Coronary artery (tissue), 2 donors: ENCODE measurements around the gene C21orf58.

Experiments used
- DNase-seq: peaks from one replicate; pipeline ENCODE4 v3.0.0-alpha.2; 2017; ENCODE audit warnings: low spot score
- H3K27ac ChIP-seq, 2 donors: fragments of 200-600 bp; sonication (generic); one replicate each; pipeline ENCODE4 v1.5.1; 2016 to 2019
- H3K4me3 ChIP-seq: fragments of 200-600 bp; sonication (generic); 2 replicates; pipeline ENCODE4 v1.5.1; 2016; ENCODE audit warnings: mild to moderate bottlenecking, moderate library complexity
- TF ChIP-seq, protein P1 (sequence below): fragments of 200-600 bp; sonication (generic); IDR thresholded peaks from one replicate; pipeline ENCODE4 v1.5.1; 2019; ENCODE audit warnings: antibody characterized with exemption

Gene C21orf58

DNA sequence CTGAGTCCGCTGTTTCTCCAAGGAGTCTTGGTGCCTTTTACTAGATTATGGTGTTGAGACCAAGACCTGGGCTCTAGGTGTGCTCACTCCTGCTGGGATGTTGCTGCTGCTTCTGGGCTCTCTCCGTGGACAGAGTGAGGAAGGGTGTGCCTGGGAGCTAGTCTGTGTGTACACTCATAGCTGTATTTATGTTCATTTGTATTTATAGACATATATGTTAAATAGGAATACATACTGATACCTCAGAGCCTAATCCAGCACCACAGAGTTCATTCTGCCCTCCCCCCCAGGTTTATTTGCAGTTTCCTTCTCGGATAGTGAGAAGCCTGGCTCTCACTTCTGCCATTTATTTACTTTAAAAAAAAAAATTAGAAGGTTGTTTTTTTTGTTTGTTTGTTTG lies 12.9 kb upstream of the C21orf58 start:
- Histone ChIP-seq H3K27ac (no peak overlapping the region), H3K4me3 (no peak overlapping the region)
- TF ChIP-seq, protein P1, sequence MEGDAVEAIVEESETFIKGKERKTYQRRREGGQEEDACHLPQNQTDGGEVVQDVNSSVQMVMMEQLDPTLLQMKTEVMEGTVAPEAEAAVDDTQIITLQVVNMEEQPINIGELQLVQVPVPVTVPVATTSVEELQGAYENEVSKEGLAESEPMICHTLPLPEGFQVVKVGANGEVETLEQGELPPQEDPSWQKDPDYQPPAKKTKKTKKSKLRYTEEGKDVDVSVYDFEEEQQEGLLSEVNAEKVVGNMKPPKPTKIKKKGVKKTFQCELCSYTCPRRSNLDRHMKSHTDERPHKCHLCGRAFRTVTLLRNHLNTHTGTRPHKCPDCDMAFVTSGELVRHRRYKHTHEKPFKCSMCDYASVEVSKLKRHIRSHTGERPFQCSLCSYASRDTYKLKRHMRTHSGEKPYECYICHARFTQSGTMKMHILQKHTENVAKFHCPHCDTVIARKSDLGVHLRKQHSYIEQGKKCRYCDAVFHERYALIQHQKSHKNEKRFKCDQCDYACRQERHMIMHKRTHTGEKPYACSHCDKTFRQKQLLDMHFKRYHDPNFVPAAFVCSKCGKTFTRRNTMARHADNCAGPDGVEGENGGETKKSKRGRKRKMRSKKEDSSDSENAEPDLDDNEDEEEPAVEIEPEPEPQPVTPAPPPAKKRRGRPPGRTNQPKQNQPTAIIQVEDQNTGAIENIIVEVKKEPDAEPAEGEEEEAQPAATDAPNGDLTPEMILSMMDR, result no peak
- no peak for DNase-seq

DNA sequence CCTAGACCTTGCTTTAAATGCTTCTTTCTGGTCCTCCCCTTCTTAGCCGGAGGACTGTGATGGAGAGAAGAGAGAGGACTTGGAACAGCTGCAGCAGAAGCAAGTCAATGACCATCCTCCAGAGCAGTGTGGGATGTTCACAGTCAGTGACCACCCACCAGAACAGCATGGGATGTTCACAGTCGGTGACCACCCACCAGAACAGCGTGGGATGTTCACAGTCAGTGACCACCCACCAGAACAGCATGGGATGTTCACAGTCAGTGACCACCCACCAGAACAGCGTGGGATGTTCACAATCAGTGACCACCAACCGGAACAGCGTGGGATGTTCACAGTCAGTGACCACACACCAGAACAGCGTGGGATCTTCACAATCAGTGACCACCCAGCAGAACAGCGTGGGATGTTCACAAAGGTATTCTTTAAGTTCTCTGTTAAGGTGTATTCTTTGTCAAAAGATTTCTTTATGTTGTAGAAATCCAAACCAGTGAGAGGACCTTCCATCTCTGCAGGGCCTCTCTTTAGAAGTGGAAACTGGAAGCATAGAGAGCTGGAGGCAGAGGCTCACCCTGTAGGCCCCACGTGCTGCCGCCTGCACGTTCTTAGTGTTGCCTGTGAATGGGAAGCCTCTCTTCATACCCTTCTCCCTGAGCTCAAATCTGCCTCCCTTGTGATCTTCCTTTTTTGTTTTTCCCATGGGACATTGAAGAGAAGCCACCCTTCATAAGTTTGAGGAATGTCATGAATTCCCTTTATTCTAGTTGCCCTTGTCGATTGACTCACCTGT lies 10.9 kb upstream of the C21orf58 start:
- Histone ChIP-seq H3K4me3 (no peak overlapping the region), H3K27ac (no peak overlapping the region)
- DNase-seq, result no peak
- TF ChIP-seq, protein P1, result no peak

DNA sequence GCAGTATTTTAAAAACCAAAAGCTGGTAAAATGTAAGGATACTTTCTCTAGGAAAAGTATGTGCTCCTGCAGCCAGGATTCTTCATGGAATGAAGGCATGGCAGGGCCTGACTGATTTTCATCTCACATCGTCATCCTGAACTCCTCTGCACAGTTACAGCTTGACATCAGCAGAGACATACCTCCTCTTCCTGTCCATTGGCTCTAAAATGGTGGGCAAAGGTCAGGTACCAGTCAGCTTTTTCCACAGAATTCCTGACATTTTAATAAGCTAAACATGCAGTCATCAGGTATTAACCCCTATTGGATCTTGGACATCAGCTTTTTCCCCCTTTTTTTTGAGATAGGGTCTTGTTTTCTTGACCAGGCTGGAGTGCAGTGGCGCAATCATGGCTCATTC lies 6.1 kb upstream of the C21orf58 start:
- TF ChIP-seq, protein P1, result no peak
- Histone ChIP-seq H3K27ac (no peak overlapping the region), H3K4me3 (no peak overlapping the region)
- DNase-seq, result no peak

DNA sequence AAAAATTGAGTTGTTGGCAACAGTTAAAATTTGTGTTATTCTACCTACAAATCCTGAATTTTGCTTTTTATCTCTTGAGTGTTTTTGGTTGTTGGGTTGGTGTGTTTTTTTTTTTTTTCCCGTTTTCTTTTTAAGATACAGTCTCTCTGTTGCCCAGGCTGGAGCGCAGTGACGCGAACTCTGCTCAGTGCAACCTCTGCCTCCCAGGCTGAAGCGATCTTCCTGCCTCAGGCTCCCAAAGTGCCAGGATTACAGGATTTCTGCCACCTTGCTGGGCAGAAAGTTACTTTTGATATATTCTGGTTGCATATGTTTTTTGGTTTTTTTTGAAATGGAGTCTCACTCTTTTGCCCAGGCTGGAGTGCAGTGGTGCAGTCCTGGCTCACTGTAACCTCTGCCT lies 4.5 kb upstream of the C21orf58 start:
- no peak overlapping the region for H3K4me3 ChIP-seq
- TF ChIP-seq, protein P1, result no peak
- DNase-seq, result no peak
- H3K27ac ChIP-seq, result no peak overlapping the region

DNA sequence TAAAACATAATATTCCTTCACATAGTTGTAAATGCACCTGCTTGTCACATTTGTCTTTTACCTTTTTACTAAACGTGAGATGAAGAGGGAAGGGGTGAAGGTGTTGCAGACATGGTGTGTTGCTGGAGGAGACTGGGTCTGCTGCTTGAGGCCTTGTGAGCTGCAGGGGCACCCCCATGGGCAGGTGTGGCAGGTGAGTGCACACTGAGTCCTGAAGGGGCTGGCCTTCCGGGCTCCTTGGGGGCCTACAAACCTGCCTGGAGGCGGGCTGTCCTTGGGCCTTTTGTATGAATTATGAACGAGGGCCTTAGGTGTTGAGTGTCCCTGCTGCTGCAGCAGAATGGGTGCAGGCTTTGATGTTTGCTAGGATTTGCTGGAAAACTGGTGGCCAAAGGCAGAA lies 4.0 kb upstream of the C21orf58 start:
- TF ChIP-seq, protein P1, result no peak
- no peak for DNase-seq
- no peak overlapping the region for H3K4me3 ChIP-seq
- no peak overlapping the region for H3K27ac ChIP-seq

DNA sequence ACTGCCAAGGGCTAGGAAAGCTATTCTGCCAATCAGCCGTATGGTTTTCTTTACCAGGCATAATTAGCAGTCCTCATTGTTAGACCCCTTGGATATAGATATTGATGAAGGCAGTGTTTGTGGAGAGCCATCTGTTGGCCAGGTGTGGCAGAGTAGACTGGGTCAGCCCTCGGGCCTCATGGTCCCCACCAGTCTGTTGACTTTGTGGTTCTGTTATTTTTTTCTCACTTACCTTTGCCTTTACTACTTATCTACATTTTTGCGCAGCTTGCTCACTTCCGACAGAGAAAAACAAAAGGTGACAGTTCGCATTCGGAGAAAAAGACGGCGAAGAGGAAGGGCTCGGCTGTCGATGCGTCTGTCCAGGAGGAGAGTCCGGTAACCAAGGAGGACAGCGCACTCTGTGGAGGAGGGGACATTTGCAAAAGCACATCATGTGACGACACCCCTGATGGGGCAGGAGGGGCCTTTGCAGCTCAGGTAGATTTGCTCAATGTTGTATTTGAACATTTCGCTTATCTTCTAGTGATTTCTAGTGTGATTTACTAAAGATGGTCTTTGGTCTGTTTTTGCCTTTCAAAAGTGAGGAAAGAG lies 2.5 kb upstream of the C21orf58 start:
- TF ChIP-seq, protein P1, result no peak
- DNase-seq, result no peak
- Histone ChIP-seq H3K4me3 (no peak overlapping the region), H3K27ac (no peak overlapping the region)
